ENCODE results near the gene AGXT. TPM values are rescaled to one million over a fixed set of nuclear protein-coding genes. Genes with fewer than 3 reads are reported as not detected.

The AGXT gene
- total RNA-seq, 2 donors from 2014 or later, result 1.9 to 6.1 TPM

DNA sequence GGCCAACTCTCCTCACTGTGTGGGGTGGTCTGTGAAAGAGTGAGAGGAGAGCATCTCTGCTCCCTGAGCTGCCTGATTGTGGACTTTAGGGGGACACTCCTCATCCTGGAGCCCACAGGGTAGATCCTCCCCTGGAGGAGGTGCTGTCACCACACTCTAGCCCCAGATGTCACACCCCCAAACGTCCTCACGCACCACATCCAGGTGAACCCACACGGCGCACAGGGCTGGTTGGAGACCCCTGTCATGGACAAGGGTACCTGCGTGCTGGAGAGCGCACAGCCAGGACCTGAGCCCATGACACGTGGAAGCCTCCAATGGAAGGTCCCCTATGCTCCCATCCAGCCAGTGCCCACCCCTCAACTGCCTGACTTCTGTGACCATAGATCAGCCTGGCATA is 10.5 kb downstream of the AGXT start:
- intact Hi-C loops (cut with DNase I), result no loop called here
- H3K27ac ChIP-seq, result no peak overlapping the region
- no peaks in the 10 kb centered on the region for H3K27me3 ChIP-seq
- no peak overlapping the region for H3K4me3 ChIP-seq
- no peak overlapping the region for H3K9ac ChIP-seq (ENCODE audit: low read depth in 2 of 2, low read length in 2 of 2)
- no peak for DNase-seq
- H3K4me1 ChIP-seq, result peaks cover 16% of the 10 kb centered on the region
- no peaks in the 10 kb centered on the region for H3K9me3 ChIP-seq
- no peaks in the 10 kb centered on the region for H3K36me3 ChIP-seq
- TF ChIP-seq CTCF (IDR thresholded peaks at IDR 0.05), result no peak

GRCh38 chr2:240881913-240882312 is 13.3 kb downstream of the AGXT start:
- H3K9ac ChIP-seq (ENCODE audit: low read depth in 2 of 2, low read length in 2 of 2), result no peak overlapping the region
- H3K27ac ChIP-seq, result no peak overlapping the region
- no peaks in the 10 kb centered on the region for H3K27me3 ChIP-seq
- intact Hi-C loops (cut with DNase I), result no loop called here
- no peaks in the 10 kb centered on the region for H3K36me3 ChIP-seq
- no peak for DNase-seq
- no peak for TF ChIP-seq CTCF (IDR thresholded peaks at IDR 0.05)
- H3K9me3 ChIP-seq, result no peaks in the 10 kb centered on the region
- H3K4me3 ChIP-seq, result no peak overlapping the region
- H3K4me1 ChIP-seq, result peaks cover 1% of the 10 kb centered on the region

- no peak overlapping the region for H3K9ac ChIP-seq (ENCODE audit: low read depth in 2 of 2, low read length in 2 of 2)
- no peaks in the 10 kb centered on the region for H3K9me3 ChIP-seq
- H3K4me3 ChIP-seq, result no peak overlapping the region
- H3K4me1 ChIP-seq, result peaks cover 4% of the 10 kb centered on the region
- intact Hi-C loops (cut with DNase I), result no loop called here
- TF ChIP-seq CTCF (IDR thresholded peaks at IDR 0.05), result no peak
- DNase-seq, result no peak
- H3K27ac ChIP-seq, result no peak overlapping the region
- no peaks in the 10 kb centered on the region for H3K27me3 ChIP-seq
- H3K36me3 ChIP-seq, result no peaks in the 10 kb centered on the region
Measured at GRCh38 chr2:240884221-240884620, 15.6 kb downstream of the AGXT start.

DNA sequence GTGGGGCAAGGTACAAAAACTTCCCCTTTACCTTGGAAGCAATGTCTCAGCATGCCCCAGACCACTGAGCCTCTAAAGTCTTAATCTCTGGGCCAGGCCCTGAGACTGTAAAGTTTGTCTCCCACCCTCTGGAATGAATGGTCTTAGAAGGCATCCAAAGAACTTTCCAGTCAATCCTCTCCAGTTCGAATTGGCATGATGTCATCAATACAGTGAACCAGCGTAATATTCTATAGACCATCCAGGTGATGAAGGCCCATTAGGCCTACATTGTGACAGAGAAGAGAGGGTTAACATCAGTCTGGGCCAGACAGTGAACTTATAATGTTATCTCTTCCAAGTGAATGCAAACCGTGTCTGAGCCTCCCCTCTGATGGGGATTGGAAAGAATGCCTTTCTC is 16.1 kb downstream of the AGXT start:
- no peak for TF ChIP-seq CTCF (IDR thresholded peaks at IDR 0.05)
- no peaks in the 10 kb centered on the region for H3K27me3 ChIP-seq
- H3K27ac ChIP-seq, result no peak overlapping the region
- H3K9me3 ChIP-seq, result no peaks in the 10 kb centered on the region
- H3K4me1 ChIP-seq, result peaks cover 6% of the 10 kb centered on the region
- no peak overlapping the region for H3K9ac ChIP-seq (ENCODE audit: low read depth in 2 of 2, low read length in 2 of 2)
- no peaks in the 10 kb centered on the region for H3K36me3 ChIP-seq
- intact Hi-C loops (cut with DNase I), result no loop called here
- H3K4me3 ChIP-seq, result no peak overlapping the region
- no peak for DNase-seq

GRCh38 chr2:240885566-240885965 is 16.9 kb downstream of the AGXT start:
- intact Hi-C loops (cut with DNase I), result no loop called here

More at GRCh38 chr2:240885566-240885965, 16.9 kb downstream of the AGXT start:
- Histone ChIP-seq H3K9ac (ENCODE audit: low read depth in 2 of 2, low read length in 2 of 2) (no peak overlapping the region), H3K27ac (no peak overlapping the region), H3K36me3 (no peaks in the 10 kb centered on the region), H3K27me3 (no peaks in the 10 kb centered on the region), H3K4me3 (no peak overlapping the region), H3K9me3 (no peaks in the 10 kb centered on the region), H3K4me1 (peaks cover 9% of the 10 kb centered on the region)
- TF ChIP-seq CTCF (IDR thresholded peaks at IDR 0.05), result no peak
- no peak for DNase-seq

Data from colonic mucosa (tissue), 4 donors.